ENCODE data around the gene AP4E1.
"Not testable (repeated sequence)": the region's sequence is repeated elsewhere in the genome, so short reads cannot be mapped to it uniquely, and the experiment has no call there.

Gene AP4E1

GRCh38 chr15:50908209-50909009 is at the start of gene AP4E1:
Gene AP4E1, plus strand, starts transcription at chr15:50908683. Its CDS starts 96 bp downstream, at chr15:50908779.
- DNase-seq: peak; percentile 94

DNA sequence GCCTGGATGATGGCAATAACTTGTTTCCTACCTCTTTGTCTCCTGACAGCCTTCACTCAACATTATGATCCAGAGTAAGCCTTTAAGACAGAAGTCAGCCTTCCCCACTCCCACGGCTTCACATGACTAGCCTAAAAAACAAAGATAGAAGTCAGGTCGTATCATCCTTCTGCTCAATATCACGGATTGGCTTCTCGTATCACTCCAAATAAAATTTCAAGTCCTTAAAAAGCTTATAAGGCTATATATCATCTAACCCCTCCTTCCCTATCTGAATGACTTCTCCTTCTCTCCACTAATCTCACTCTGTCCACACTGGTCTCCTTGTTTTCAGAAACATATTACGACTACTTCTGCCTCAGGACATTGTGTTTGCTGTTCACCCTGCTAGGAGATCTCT is 47.7 kb upstream of the AP4E1 start:
- DNase-seq: no peak

DNA sequence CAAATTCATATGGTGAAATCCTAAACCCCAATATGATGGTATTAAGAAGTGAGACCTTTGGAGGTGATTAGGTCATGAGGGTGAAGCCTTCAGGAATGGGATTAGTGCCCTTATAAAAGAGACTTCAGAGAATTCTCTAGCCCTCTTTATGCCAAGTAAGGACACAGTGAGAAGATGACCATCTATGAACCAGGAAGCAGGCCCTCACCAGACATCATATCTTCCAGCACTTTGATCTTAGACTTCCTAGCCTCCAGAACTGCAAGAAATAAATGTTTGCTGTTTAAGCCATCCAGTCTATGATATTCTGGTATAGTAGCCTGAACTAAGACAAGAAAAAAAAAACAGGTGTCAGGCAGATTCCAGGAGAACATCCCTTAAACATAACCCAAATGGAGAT is 45.9 kb upstream of the AP4E1 start:
- no peak for DNase-seq

DNA sequence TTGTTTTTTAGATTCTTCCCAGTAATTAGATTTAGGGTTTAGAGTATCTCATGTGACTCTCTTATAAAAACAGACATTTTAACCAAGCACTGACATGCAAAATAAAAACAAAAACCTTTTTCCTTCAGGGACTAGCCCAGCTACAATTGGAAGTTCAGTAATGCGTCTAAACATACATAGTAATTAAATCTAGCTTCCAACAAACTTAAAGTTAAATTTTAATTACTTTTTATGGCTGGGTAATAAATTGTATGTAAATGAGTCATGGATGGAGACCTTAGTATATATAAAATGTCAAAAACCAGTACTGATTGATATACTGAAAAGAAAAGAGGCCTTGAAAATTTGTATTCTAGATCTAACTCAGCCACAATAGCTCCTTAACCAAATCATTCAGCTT is 43.6 kb upstream of the AP4E1 start:
- DNase-seq: no peak

DNA sequence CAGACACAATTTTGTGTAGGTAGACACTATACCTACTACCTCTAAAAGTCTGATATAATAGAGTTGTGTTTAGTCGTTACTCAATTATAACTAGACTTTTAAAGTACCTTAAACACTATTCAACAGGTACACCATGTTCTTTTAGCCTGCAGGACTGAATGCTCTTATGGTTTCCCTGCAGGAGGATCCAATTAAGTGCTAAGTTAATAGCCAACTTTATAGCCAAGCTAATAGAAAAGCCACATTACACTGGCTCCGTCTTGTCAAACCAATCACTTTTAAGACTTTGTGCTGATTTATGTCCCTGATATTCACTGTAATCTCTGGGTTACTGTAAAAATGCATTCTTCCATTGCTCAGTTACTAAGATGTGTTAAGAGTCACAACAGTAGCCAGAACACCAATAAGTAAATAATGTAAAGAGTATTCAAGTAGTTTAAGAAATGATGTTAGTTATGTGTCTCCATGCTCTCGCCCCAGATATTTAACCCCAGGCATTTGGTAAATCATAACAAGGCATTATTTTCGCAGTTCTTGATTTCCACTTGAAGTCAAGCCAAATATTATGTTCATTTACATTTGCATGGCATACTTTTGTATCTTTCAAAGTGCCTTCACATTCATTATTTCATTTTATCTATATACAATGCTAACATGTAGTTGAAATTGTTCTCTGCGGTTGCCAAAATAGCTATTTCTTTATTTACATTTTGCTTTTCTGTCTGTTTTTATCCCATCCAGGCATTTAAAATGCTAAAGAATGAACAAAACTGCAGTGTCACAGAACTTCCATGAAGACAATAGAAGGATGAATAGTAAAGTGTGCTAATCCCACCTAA is 42.7 kb upstream of the AP4E1 start:
- DNase-seq: no peak

- no peak for DNase-seq
These were observed 36.7 kb upstream of the AP4E1 start for GRCh38 chr15:50871832-50872231.

DNA sequence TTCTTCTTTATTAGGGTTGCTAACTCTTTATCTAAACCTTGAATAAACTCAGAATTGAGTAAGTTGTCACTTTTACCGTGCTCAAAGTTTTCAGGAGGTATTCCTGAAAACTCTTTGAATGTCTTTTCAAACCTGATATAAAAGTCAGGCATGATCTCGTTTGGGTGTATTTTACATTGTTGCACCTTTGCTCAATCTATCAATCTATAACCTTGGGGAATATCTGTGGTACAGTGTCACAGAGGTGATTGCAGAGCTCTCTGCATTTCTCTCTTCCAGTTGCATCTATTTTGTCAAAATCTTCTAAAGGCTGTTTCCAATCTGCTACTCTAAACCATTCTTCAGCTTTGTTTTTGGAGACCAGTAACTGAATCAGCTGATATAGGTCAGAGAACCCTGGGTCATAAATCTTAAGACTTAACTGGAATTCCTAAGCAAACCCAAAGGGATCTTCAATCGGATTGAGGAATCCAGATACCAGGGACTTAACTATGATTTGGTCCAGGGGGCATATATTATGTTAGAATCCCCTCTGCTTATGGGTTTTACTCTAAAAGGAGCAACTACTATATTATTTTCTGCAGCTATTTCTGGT is 35.6 kb upstream of the AP4E1 start:
- no peak for DNase-seq

DNA sequence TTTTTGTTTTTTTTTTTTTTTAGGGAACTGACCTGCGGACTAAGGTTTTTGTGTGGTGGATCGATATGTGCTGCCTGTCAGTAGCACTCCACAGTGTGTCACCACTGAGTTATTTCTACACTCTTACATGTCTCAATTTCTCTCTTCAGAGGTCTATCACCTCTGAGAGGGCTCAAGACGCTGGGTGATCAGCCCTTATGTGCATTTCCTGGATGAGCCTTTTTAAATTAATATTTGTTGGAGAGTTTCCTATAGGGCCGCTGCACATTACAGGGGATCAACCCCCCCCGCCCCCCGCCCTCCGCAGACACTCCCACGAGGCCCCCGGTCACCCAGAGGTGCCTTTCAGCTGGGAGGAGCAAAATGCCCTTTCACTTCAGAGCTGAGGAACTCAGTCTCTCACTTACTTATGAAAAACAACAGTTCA is 34.5 kb upstream of the AP4E1 start:
- no peak for DNase-seq

DNA sequence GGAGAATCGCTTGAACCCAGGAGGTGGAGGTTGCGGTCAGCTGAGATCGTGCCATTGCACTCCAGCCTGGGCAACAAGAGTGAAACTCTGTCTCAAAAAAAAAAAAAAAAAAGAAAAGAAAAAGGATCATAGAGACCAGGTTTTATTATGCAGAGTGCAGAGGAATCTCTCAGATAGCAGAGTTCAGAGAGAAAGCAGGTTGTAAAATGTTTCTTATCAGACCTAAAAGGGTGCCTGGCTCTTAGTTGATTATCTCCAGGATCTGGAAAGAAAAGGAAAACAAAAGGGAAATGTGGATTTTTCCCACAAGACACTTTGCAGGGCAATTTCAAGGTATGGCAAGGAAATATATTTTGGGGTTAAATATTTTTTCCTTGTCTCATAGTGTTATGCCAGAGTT is 33.2 kb upstream of the AP4E1 start:
- not testable (repeated sequence) for DNase-seq

GRCh38 chr15:50876260-50876988 is 32.1 kb upstream of the AP4E1 start:
- DNase-seq: no peak

- DNase-seq: peak; percentile 77
These were observed 31.5 kb upstream of the AP4E1 start for GRCh38 chr15:50876989-50877360.

DNA sequence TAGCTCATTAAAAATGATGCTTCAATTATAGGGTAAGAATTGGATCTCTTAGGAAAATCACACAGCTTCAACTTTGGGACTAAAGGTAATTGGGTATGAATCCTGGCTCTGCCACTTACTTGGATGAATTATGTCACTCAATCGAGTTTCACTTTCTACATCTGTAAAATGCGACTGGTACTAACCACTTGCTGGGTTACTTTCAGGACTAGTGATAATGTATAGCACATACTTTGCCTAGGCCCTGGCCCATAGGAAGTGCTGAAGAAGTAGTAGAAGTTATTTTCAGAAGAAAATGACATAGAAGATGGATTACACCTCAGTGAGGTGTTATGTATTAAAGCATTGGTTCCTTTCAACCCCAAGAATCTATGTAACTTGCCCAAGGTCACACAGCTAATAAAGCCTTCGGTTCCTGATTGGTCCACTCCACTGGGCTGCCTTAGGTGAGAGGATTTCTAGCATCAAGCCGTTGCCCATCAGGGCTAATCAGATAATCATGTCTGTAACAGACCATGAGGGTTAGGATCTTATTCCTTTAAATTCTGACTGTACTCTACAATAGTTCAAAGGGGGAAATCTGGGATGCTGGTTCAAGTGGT is 29.4 kb upstream of the AP4E1 start:
- no peak for DNase-seq

GRCh38 chr15:50880206-50880605 is 28.3 kb upstream of the AP4E1 start:
- no peak for DNase-seq

DNA sequence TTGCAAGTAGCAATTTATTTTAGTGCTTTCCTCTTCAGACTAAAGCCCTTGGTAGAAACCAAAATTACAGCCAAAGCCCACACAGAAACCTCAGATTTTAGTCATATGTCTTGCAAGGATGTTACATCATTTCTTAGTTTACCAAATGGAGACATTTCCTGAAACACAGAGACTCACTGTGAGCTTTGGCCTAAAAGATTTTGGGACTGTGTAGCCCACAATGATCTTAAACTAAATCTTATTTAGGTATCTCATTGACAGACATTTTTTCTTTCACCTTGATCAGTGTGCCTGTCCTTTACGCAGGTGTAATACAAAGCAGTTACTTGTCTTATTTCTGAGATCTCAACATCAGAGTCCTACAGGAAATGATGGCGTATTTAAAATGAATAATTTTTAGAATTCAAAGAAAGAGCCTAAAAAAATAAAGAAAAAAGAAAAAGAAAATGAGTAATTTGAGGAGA is 27.8 kb upstream of the AP4E1 start:
- DNase-seq: no peak

DNA sequence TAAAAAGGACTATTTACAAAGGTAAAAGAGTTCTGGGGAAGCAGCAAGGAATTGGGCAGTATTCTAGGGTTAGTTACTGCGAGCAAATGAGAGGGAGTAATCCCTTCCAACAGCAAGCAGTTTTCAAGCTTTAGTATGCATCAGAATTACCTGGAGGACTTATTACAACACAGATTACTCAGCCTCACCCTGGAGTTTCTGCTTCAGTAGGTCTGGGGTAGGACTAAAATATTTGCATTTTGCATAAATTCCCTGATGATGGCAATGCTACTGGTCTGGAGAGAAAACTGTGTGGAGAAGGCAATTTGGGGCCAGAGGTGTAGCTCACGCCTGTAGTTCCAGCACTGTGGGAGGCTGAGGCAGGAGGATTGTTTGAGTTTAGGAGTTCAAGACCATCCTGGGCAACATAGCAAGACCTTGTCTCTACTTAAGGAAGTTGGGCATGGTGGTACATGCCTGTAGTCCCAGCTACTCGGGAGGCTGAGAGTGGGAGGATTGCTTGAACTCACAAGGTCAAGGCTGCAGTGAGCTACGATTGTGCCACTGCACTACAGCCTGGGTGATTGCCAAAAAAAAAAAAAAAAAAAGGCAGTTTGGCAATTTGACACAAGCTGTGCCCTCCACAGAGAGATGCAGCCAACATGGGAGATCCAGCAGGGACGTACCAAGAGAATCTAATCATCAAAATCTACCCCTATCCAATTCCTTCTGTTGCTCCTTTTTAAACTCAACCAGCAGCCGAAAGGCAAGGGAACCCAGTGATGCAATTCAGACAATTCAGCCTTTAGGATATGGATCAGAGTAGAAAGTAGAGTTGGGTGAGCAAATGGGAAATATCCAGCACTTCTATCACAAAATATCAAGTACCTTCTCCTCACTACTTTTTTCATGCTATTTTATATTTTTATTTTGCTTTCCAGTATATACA is 27.1 kb upstream of the AP4E1 start:
- DNase-seq: no peak

DNA sequence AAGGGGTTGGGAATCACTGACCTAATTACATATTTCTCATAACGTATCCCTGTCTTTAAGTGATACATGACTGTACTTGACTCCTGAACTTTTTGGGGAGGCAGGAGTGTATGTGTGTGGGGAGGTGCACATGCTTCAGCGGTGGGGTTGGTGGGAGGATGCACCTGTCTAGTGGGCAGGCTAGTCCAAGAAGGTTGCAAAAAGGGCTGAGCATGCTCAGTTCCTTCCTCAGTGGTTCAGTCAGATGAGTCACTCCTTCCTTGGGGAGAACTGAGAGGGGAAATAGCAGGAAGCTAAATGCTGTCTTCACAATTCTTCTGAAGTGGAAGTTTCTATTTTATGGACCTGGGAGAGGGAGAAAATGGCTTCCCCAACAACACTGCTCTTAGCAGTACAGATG is 24.6 kb upstream of the AP4E1 start:
- no peak for DNase-seq

GRCh38 chr15:50884540-50884939 is 23.9 kb upstream of the AP4E1 start:
- DNase-seq: no peak

DNA sequence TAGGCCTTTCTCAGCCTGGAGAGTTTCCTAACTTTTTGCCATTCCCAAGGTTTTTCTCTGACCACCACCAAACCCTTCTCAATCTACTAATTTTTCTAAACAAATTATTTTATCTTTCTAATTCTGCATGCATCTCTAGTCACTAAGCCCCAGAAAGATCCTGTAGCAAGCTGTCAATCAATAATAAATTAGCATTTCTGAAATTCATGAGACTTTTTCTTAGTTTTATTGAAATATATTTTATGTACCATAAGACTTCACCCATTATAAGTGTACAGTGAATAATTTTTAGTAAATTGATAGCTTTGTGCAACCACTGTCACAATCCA is 22.4 kb upstream of the AP4E1 start:
- no peak for DNase-seq

- no peak for DNase-seq
These were observed 21.7 kb upstream of the AP4E1 start for GRCh38 chr15:50886611-50887345.

GRCh38 chr15:50888054-50888453 is 20.4 kb upstream of the AP4E1 start:
- no peak for DNase-seq

DNA sequence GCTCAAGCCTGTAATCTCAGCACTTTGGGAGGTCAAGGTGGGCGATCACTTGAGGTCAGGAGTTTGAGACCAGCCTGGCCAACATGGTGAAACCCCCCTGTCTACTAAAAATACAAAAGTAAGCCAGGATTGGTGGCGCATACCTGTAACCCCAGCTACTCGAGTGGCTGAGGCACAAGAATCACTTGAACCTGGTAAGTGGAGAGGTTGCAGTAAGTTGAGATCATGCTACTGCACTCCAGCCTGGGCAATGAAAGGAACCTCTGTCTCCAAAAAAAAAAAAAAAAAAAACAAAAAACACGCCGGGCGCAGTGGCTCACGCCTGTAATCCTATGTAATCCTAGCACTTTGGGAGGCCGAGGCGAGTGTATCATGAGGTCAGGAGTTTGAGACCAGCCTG is 18.9 kb upstream of the AP4E1 start:
- DNase-seq: no peak
